ENCODE measurements around the gene TMEM91.

DNA sequence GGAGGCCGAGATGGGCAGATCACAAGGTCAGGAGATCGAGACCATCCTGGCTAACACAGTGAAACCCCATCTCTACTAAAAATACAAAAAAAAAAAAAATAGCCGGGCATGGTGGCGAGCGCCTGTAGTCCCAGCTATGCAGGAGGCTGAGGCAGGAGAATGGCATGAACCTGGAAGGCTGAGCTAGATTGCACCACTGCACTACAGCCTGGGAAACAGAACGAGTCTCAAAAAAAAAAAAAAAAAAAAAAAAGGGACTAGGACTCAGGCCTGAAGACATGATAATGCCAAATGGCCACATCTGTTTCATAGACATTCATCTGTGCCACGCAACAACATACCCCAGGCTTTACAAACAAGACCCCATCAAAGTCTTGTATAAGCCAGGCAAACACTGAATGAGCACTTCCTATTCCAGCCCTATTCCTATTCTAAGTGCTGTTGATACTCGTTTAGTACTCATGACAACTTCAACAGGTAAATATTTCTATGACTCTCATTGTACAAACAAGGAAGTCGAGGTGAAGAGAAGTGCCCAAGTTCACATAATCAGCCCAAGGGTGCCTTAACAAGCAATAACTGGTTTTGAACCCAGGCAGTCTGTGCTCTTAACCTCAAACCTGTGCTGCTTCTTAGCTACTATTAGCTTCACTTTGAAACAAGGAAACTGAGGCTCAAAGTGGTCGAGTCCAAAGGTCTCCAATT is 14.0 kb upstream of the TMEM91 start:
- TF ChIP-seq, protein P1, sequence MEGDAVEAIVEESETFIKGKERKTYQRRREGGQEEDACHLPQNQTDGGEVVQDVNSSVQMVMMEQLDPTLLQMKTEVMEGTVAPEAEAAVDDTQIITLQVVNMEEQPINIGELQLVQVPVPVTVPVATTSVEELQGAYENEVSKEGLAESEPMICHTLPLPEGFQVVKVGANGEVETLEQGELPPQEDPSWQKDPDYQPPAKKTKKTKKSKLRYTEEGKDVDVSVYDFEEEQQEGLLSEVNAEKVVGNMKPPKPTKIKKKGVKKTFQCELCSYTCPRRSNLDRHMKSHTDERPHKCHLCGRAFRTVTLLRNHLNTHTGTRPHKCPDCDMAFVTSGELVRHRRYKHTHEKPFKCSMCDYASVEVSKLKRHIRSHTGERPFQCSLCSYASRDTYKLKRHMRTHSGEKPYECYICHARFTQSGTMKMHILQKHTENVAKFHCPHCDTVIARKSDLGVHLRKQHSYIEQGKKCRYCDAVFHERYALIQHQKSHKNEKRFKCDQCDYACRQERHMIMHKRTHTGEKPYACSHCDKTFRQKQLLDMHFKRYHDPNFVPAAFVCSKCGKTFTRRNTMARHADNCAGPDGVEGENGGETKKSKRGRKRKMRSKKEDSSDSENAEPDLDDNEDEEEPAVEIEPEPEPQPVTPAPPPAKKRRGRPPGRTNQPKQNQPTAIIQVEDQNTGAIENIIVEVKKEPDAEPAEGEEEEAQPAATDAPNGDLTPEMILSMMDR (optimal IDR thresholded peaks at IDR 0.05 in 1 of 3, IDR thresholded peaks at IDR 0.05 in 1 of 3, conservative IDR thresholded peaks at IDR 0.05 in 1 of 3; ENCODE audit: extremely low read depth in 1 of 3, insufficient read depth in 2 of 3, low read length in 3 of 3), result no peak
- TF ChIP-seq EZH2 (IDR thresholded peaks at IDR 0.05; ENCODE audit: low read length), result no peak

Measured in keratinocyte (primary cell).